Measurements from ENCODE around the gene PRKAG2.
"Not testable (repeated sequence)": the region's sequence is repeated elsewhere in the genome, so short reads cannot be mapped to it uniquely, and the experiment has no call there.

Gene PRKAG2

GRCh38 chr7:151551820-151552219 lies 325.1 kb downstream of the PRKAG2 start:
- TF ChIP-seq GATA1 (IDR thresholded peaks at IDR 0.05; ENCODE audit: low read depth, low read length), result no peak
- no peak for TF ChIP-seq POLR2A (IDR thresholded peaks at IDR 0.05; ENCODE audit: low read length)
- DNase-seq, result no peak

GRCh38 chr7:151550656-151551286 lies 326.1 kb downstream of the PRKAG2 start:
- TF ChIP-seq POLR2A (IDR thresholded peaks at IDR 0.05; ENCODE audit: low read length), result no peak
- TF ChIP-seq GATA1 (IDR thresholded peaks at IDR 0.05; ENCODE audit: low read depth, low read length), result no peak
- DNase-seq, result peak in 1 of 2 experiments; percentile 15

- TF ChIP-seq POLR2A (IDR thresholded peaks at IDR 0.05; ENCODE audit: low read length) (no peak), GATA1 (IDR thresholded peaks at IDR 0.05; ENCODE audit: low read depth, low read length) (no peak)
- no peak for DNase-seq
Observed at GRCh38 chr7:151549644-151550043, 327.3 kb downstream of the PRKAG2 start.

DNA sequence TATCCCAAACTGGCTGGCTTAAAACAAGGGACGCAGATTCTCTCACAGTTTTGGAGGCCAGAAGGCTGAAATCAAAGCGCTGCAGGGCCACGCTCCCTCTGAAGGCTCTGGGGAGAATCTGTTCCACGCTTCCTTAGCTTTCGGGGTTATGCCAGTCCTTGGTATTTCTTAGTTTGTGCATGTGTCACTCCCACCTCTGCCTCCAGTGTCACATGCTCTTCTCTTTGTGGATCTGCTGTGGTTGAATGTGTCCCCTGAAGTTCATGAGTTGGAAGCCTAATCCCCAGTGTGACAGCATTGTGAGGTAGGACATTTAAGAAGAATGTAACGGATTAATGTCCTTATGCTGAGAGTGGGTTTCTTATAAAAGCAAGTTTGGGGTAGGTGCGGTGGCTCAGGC lies 327.8 kb downstream of the PRKAG2 start:
- no peak for DNase-seq
- TF ChIP-seq POLR2A (IDR thresholded peaks at IDR 0.05; ENCODE audit: low read length), result no peak
- TF ChIP-seq GATA1 (IDR thresholded peaks at IDR 0.05; ENCODE audit: low read depth, low read length), result no peak

DNA sequence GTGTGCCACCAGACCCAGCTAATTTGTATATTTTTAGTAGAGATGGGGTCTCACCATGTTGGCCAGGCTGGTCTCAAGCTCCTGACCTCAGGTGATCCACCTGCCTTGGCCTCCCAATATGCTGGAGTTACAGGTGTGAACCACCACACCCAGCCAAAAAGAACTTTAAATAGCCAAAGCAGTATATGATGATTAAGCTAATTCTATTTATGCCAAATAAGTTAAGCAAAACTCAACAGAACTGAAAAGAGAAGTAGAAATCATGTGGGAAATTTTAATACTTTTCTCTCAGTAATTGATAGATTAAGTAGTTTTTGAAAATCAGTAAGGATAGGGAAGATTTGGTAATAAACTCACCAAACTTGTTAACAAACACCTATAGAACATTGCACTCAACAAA lies 332.7 kb downstream of the PRKAG2 start:
- DNase-seq, result no peak
- TF ChIP-seq GATA1 (IDR thresholded peaks at IDR 0.05; ENCODE audit: low read depth, low read length) (no peak), POLR2A (IDR thresholded peaks at IDR 0.05; ENCODE audit: low read length) (no peak)

DNA sequence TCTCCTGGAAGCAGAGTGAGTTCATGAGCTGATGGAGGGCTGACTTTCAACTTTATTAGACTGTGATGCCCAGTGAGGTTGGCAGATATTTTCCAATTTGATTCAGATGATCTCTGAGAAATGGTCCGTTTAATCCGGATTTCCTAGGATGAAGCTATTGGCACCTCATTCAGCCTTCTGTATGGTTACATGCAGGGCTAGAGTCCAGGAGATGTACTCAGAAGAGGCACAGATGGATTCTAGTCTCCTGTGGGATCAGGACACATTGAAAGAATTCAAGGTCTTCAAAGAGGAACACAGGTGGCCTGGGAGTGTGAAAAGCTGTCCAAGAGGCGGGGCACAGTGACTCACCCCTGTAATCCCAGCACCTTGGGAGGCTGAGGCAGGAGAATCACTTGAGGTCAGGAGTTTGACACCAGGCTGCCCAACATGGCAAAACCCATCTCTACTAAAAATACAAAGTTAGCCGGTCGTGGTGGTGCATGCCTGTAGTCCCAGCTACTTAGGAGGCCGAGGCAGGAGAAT lies 334.2 kb downstream of the PRKAG2 start:
- TF ChIP-seq POLR2A (IDR thresholded peaks at IDR 0.05; ENCODE audit: low read length), result no peak
- TF ChIP-seq GATA1 (IDR thresholded peaks at IDR 0.05; ENCODE audit: low read depth, low read length), result no peak
- no peak for DNase-seq

DNA sequence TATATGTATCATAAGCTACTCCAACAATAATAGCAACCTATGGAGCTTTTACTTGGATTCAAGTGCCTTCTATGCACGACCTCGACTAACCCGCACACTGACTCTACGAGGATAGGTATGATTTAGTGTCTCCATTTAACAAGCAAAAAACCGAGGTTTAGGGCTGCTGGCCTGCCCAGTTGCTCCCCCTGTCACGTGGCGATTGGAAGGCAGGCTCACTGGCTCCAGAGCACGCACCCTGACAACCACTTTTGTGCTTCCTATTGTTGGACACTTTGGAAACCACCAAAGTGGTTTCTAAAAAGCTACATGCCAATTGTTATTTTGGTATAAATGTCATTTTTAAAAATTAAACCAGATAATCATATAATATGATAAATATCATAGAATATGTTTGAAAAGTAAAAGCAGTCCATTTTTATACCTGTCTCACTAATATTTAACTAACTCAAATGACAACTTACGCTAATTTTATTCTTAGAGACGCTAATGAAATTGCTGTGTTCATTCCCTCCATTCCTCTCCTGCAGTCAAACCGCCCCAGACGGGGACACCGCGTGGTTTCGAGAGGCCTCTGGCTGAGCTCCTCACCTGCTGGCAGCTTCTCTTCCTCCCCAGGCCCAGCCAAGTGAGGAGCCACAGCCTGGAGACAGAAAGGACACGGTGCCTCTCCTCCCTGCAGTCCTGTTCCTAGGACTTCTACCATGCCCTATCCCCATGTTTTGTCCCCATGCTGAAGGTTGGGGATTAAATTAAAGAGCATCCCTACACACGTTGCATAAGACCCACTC lies 335.0 kb downstream of the PRKAG2 start:
- no peak for DNase-seq
- no peak for TF ChIP-seq GATA1 (IDR thresholded peaks at IDR 0.05; ENCODE audit: low read depth, low read length)
- no peak for TF ChIP-seq POLR2A (IDR thresholded peaks at IDR 0.05; ENCODE audit: low read length)

GRCh38 chr7:151540146-151540545 lies 336.8 kb downstream of the PRKAG2 start:
- TF ChIP-seq POLR2A (IDR thresholded peaks at IDR 0.05; ENCODE audit: low read length) (no peak), GATA1 (IDR thresholded peaks at IDR 0.05; ENCODE audit: low read depth, low read length) (no peak)
- no peak for DNase-seq

GRCh38 chr7:151539088-151539671 lies 337.7 kb downstream of the PRKAG2 start:
- no peak for DNase-seq
- no peak for TF ChIP-seq POLR2A (IDR thresholded peaks at IDR 0.05; ENCODE audit: low read length)
- TF ChIP-seq GATA1 (IDR thresholded peaks at IDR 0.05; ENCODE audit: low read depth, low read length), result no peak

DNA sequence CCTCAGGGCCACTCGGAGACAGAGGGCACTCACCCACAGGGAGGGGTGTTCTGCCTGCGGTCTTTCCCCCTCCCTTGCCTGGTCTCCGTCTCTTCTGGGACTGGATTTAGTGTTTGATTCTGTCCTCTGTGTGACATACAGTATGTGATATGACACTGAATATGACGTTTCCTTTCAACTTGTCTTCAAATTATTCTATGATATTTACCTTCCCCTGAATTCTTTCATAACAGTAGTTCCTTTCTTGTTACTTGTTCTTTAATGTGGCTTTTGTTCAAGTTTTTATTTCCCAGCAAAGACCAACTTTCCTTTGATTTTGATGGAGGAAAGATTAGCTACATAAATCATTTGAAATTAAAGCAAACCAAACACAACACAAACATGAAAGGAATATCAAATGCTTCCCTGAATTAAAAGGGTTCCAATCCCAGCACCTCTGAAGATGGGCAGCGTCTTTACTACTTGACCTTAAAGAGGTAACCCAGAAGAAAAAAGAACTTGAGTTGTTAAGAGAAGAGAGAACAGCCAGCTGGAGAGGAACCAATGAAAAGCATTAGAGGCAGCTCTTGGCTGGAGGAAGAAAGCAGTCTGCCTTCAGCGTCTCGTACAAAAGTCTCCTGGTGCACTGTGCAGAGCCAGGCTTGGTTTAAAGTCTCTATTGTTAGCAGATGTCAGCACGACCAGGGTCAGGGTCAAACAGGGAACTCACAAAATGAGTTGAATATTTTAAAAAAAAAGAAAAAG lies 338.9 kb downstream of the PRKAG2 start:
- no peak for TF ChIP-seq POLR2A (IDR thresholded peaks at IDR 0.05; ENCODE audit: low read length)
- no peak for TF ChIP-seq GATA1 (IDR thresholded peaks at IDR 0.05; ENCODE audit: low read depth, low read length)
- DNase-seq, result no peak

DNA sequence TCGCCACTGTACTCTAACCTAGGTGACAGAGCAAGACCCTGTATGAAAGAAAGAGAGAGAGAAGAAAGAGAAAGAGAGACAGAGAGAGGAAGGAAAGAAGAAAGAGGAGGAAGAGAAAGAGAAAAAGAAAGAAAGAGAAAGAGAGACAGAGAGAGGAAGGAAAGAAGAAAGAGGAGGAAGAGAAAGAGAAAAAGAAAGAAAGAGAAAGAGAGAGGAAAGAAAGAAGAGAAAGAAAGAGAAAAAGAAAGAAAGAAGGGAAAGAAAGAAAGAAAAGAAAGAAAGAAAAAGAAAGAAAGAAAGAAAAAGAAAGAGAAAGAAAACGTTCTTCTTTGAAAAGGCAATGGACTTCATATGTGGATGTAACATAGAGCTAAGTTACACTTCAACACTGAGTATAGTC lies 340.7 kb downstream of the PRKAG2 start:
- not testable (repeated sequence) for DNase-seq

- DNase-seq, result no peak
- TF ChIP-seq POLR2A (IDR thresholded peaks at IDR 0.05; ENCODE audit: low read length) (no peak), GATA1 (IDR thresholded peaks at IDR 0.05; ENCODE audit: low read depth, low read length) (no peak)
Observed at GRCh38 chr7:151529842-151530241, 347.1 kb downstream of the PRKAG2 start.

DNA sequence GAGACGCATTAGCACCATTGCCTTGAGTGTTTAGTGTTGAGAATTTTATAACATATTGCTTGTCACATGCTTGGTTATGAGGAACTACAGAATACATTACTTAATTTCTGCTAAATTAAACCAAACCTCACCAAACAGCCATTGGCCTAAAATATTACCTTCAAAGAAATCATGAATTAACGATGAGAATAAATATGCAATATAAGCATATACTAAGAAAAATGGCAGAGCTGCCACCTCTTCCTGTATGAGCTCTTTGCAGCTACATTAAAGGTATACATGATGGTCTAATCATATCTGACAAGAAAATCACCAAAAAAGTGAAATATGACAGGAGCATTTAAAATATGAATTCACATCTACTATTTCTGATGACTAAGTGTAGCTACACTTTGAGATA lies 352.1 kb downstream of the PRKAG2 start:
- TF ChIP-seq POLR2A (IDR thresholded peaks at IDR 0.05; ENCODE audit: low read length) (no peak), GATA1 (IDR thresholded peaks at IDR 0.05; ENCODE audit: low read depth, low read length) (no peak)

GRCh38 chr7:151524331-151524730 lies 352.6 kb downstream of the PRKAG2 start:
- DNase-seq, result no peak
- TF ChIP-seq POLR2A (IDR thresholded peaks at IDR 0.05; ENCODE audit: low read length), result no peak
- TF ChIP-seq GATA1 (IDR thresholded peaks at IDR 0.05; ENCODE audit: low read depth, low read length), result no peak

More for the DNA sequence above, 352.1 kb downstream of the PRKAG2 start:
- no peak for DNase-seq
